Activated naive CD4-positive, alpha-beta T cell treated with anti-CD3 and anti-CD28 coated beads, Interleukin-2, amount 50 U/mL, for 24 hours (primary cell): ENCODE data around the gene FCAMR.

Experiments
- H3K27ac Mint-ChIP-seq: one replicate; pipeline ENCODE4 v1.8.0; 2021; ENCODE audit warnings: mild to moderate bottlenecking, mixed read lengths
- H3K27me3 Mint-ChIP-seq: one replicate; pipeline ENCODE4 v1.8.0; 2021; ENCODE audit warnings: mixed read lengths
- H3K36me3 Mint-ChIP-seq: one replicate; pipeline ENCODE4 v1.8.0; 2021; ENCODE audit warnings: mixed read lengths
- H3K4me1 Mint-ChIP-seq: one replicate; pipeline ENCODE4 v1.8.0; 2021; ENCODE audit warnings: mixed read lengths
- H3K4me3 Mint-ChIP-seq: one replicate; pipeline ENCODE4 v1.8.0; 2021; ENCODE audit warnings: mild to moderate bottlenecking, mixed read lengths
- H3K9me3 Mint-ChIP-seq: one replicate; pipeline ENCODE4 v1.8.0; 2021; ENCODE audit warnings: mixed read lengths

FCAMR gene

GRCh38 chr1:207004931-207005830, 34.9 kb upstream of the FCAMR start:
- H3K36me3 Mint-ChIP-seq, result no peaks in the 10 kb centered on the region
- no peak overlapping the region for H3K27ac Mint-ChIP-seq
- H3K27me3 Mint-ChIP-seq, result peaks cover 2% of the 10 kb centered on the region
- H3K9me3 Mint-ChIP-seq, result no peaks in the 10 kb centered on the region
- H3K4me1 Mint-ChIP-seq, result peaks cover 5% of the 10 kb centered on the region
- H3K4me3 Mint-ChIP-seq, result no peak overlapping the region

DNA sequence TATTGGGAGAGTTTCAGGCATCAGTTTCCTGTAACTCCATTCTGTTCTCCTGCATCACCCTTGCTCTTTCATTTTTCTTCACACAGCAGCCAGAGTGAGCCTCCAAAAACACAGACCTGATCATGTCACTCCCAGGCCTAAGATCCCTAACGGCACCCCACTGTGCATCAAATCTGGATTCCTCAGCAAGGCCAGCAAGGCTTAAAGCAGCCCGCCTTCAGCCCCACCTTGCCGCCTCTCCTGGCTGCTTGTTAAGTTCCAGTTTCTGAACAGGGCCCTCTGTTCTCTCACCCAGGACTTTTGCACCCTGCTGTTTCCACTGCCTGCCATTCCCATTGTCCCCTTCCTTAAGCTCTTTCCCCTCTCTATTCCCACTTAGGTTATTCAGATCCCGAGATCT, 33.0 kb upstream of the FCAMR start:
- no peak overlapping the region for H3K27ac Mint-ChIP-seq
- H3K4me3 Mint-ChIP-seq, result no peak overlapping the region
- no peaks in the 10 kb centered on the region for H3K36me3 Mint-ChIP-seq
- H3K9me3 Mint-ChIP-seq, result no peaks in the 10 kb centered on the region
- H3K27me3 Mint-ChIP-seq, result peaks cover 2% of the 10 kb centered on the region
- peaks cover 5% of the 10 kb centered on the region for H3K4me1 Mint-ChIP-seq

GRCh38 chr1:207002724-207003146, 32.5 kb upstream of the FCAMR start:
- no peak overlapping the region for H3K27ac Mint-ChIP-seq
- H3K27me3 Mint-ChIP-seq, result peaks cover 2% of the 10 kb centered on the region

GRCh38 chr1:207001492-207002245, 31.4 kb upstream of the FCAMR start:
- Mint-ChIP-seq H3K27me3 (peaks cover 2% of the 10 kb centered on the region), H3K27ac (no peak overlapping the region), H3K4me1 (peaks cover 5% of the 10 kb centered on the region), H3K4me3 (no peak overlapping the region), H3K36me3 (no peaks in the 10 kb centered on the region), H3K9me3 (no peaks in the 10 kb centered on the region)

More at GRCh38 chr1:207002724-207003146, 32.5 kb upstream of the FCAMR start:
- no peak overlapping the region for H3K4me3 Mint-ChIP-seq
- no peaks in the 10 kb centered on the region for H3K9me3 Mint-ChIP-seq
- no peaks in the 10 kb centered on the region for H3K36me3 Mint-ChIP-seq
- peaks cover 5% of the 10 kb centered on the region for H3K4me1 Mint-ChIP-seq

DNA sequence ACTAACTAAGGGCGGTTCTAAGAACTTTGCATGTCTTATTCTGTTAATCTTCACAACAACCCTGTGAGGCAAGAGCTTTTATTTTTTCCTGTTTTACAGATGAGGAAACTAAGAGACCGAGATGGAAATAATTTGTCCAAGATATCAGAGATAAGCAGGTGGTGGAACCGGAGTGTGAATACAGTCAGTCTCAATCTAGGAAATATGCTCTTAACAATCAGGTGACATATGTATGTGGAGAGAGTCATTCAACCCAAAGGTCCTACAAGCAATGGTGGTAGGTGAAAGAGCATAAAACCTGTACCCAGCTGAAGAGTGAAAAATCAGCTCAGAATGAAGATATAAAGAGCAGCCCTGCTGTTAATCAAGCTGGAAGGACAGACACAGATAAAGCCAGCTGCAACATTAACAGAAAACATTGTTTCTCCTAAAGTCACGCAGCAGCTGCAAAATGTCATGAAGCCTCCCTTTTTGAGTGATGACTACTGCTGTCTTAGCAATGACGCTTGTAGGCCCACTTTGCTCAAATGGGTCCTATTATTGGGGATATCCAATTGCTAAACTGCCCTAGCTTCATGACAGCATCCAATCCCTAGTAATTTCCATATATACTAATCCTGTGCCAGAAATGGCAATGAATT, 30.5 kb upstream of the FCAMR start:
- no peaks in the 10 kb centered on the region for H3K9me3 Mint-ChIP-seq

GRCh38 chr1:206998816-206999215, 28.6 kb upstream of the FCAMR start:
- H3K4me1 Mint-ChIP-seq, result no peaks in the 10 kb centered on the region
- H3K36me3 Mint-ChIP-seq, result no peaks in the 10 kb centered on the region
- H3K4me3 Mint-ChIP-seq, result no peak overlapping the region
- no peaks in the 10 kb centered on the region for H3K9me3 Mint-ChIP-seq
- no peak overlapping the region for H3K27ac Mint-ChIP-seq
- peaks cover 2% of the 10 kb centered on the region for H3K27me3 Mint-ChIP-seq

More for the DNA sequence above, 30.5 kb upstream of the FCAMR start:
- Mint-ChIP-seq H3K4me3 (no peak overlapping the region), H3K27me3 (peaks cover 2% of the 10 kb centered on the region), H3K27ac (no peak overlapping the region), H3K36me3 (no peaks in the 10 kb centered on the region), H3K4me1 (peaks cover 5% of the 10 kb centered on the region)

DNA sequence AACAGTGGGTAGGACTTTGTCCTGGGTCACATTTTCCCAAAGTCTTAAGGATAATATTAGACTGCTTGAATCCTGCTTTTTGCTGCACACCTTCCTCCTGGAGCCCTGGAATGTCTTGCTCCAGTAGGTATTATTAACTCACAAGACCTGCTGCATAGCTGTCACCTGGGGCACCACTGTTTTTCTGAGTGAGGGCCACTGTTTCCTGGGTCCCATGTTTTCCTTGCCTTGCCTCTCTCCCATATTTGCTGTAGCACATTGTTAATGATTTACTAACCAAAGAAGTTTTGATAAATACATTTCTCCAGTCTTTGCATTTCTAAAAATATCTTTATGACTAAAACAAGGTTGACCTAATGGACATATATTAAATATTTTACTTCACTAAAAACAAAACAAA, 22.5 kb upstream of the FCAMR start:
- Mint-ChIP-seq H3K36me3 (no peaks in the 10 kb centered on the region), H3K27ac (no peak overlapping the region), H3K4me1 (no peaks in the 10 kb centered on the region), H3K27me3 (peaks cover 9% of the 10 kb centered on the region), H3K9me3 (no peaks in the 10 kb centered on the region), H3K4me3 (no peak overlapping the region)

DNA sequence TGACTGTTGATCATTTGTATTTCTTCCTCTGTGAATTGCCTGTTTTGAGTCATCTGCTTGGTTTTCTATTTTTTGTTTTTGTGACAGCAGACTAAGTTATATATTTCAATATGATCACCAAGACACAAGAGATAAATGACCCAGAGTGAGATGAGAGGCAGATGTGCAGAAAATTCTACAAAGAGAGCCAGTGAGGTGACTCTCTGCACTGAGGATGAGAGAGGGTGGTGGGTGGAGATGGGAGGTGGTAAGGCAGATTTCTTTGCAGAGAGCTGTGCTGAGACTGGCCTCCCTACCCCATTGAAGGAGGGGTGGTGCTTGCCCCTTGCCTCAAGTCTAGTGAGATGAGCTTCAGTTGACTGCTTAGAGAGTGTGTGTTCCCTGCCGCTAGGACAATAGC, 17.6 kb upstream of the FCAMR start:
- Mint-ChIP-seq H3K27ac (no peak overlapping the region), H3K27me3 (peaks cover 7% of the 10 kb centered on the region), H3K4me1 (no peaks in the 10 kb centered on the region), H3K9me3 (no peaks in the 10 kb centered on the region), H3K36me3 (no peaks in the 10 kb centered on the region), H3K4me3 (no peak overlapping the region)

DNA sequence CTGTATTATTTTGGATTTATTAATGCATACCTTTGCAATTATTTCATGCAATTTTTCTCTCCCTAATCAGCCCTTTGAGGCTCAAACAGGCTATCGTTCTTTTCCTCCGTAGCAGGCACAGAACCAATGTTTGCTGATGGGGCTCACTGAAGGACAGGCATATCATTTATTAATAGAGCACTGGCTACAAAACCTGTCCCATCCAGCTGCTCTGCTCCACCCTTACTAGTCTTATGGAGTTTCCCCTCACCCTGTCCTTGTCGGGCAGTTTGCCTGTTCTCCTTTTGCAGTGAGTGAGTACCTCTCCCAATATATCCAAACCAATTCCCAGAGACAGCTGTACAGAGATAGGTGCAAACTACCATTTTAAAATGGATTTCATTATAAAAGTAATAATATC, 16.6 kb upstream of the FCAMR start:
- Mint-ChIP-seq H3K4me1 (no peaks in the 10 kb centered on the region), H3K36me3 (no peaks in the 10 kb centered on the region), H3K27ac (no peak overlapping the region), H3K27me3 (peaks cover 5% of the 10 kb centered on the region), H3K4me3 (no peak overlapping the region), H3K9me3 (no peaks in the 10 kb centered on the region)

GRCh38 chr1:206986402-206986801, 16.1 kb upstream of the FCAMR start:
- Mint-ChIP-seq H3K27me3 (peaks cover 5% of the 10 kb centered on the region), H3K27ac (no peak overlapping the region), H3K4me1 (no peaks in the 10 kb centered on the region)

DNA sequence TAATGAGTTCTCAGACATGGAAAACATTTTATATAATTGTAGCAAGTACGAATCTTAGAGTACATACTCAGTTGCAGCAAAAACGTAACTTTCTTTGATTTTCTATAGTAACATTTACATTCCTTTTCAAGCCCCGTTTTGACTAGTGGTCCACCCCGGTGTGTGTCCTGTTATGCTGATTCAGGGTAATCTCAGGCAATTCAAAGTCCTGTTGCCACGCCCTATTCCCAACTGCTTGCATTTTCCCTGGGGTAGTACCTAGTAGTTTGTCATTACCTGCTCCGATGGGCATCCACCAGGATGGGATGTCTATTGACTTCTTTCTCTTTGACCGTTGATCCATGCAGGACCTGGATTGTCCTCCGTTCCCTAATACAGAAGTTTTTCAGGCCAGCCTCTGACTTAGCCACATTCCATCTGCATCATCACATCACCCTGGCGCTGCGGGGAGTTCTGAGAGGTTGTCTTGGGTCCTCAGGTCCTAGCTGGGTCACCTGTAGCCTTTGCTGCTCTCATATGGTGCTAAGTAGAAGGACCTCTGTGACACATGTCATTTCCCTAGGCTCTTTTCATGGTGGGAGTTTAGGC, 15.0 kb upstream of the FCAMR start:
- no peak overlapping the region for H3K27ac Mint-ChIP-seq
- H3K4me3 Mint-ChIP-seq, result no peak overlapping the region
- no peaks in the 10 kb centered on the region for H3K9me3 Mint-ChIP-seq
- H3K36me3 Mint-ChIP-seq, result no peaks in the 10 kb centered on the region
- peaks cover 5% of the 10 kb centered on the region for H3K27me3 Mint-ChIP-seq
- no peaks in the 10 kb centered on the region for H3K4me1 Mint-ChIP-seq

More at GRCh38 chr1:206986402-206986801, 16.1 kb upstream of the FCAMR start:
- no peaks in the 10 kb centered on the region for H3K36me3 Mint-ChIP-seq
- H3K4me3 Mint-ChIP-seq, result no peak overlapping the region
- no peaks in the 10 kb centered on the region for H3K9me3 Mint-ChIP-seq

DNA sequence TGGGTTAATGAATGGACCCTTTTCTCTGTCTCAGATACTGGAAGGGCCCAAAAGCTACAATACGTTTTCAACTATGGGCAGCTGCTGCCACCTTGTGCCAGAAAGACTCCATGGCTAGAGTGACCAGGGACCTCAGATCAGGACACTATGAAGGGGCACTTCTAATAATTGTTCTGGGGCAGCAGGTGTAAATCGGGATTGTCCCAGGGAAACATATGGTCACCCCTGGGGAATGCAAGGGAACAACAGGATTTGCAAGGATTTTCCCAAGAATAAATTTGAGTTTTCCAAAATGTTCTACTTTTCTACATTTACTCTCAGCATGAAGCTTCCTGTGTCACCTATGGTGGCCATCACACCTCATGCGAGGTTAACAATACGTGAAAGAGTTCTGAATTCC, 12.0 kb upstream of the FCAMR start:
- H3K27me3 Mint-ChIP-seq, result peaks cover 2% of the 10 kb centered on the region
- H3K36me3 Mint-ChIP-seq, result no peaks in the 10 kb centered on the region

DNA sequence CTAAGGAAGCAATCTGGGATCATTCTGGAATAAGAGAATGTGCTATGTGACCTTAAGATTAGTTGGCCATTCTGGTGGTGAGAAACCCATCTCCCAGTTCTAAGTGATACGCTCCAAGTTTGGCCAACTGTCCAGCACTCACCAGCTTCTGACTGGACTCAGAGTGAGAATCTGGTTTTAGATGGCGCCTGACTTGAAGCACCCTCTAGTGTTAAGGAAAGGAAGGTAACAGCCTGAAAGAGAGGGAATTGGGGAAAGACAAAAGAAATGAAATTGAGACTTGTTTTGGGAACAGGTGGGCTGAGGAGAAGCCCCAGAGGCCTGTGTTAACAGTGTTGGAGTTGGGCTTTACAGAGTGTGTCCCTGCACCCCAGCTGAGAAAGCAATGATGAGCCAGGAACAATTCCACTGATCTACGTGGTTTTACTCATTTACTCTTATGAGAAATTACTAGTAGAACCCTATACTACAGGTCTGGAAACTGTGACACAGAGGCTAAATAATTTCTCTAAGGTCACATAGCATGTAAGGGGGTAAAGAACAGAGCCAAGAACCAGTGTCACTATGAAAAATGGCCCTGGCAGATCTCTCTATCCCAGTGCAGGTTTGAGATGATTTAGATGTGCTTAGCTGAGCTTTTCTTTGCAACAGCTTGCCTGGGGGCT, 9.3 kb upstream of the FCAMR start:
- H3K4me3 Mint-ChIP-seq, result no peak overlapping the region
- H3K4me1 Mint-ChIP-seq, result no peaks in the 10 kb centered on the region
- H3K27me3 Mint-ChIP-seq, result peaks cover 2% of the 10 kb centered on the region
- H3K36me3 Mint-ChIP-seq, result no peaks in the 10 kb centered on the region
- no peak overlapping the region for H3K27ac Mint-ChIP-seq
- H3K9me3 Mint-ChIP-seq, result no peaks in the 10 kb centered on the region

More for the DNA sequence above, 12.0 kb upstream of the FCAMR start:
- Mint-ChIP-seq H3K9me3 (no peaks in the 10 kb centered on the region), H3K27ac (no peak overlapping the region), H3K4me1 (no peaks in the 10 kb centered on the region), H3K4me3 (no peak overlapping the region)

- Mint-ChIP-seq H3K9me3 (no peaks in the 10 kb centered on the region), H3K4me3 (no peak overlapping the region), H3K36me3 (no peaks in the 10 kb centered on the region), H3K27me3 (no peaks in the 10 kb centered on the region), H3K4me1 (no peaks in the 10 kb centered on the region), H3K27ac (no peak overlapping the region)
These were observed 8.0 kb upstream of the FCAMR start for GRCh38 chr1:206978259-206978658.

GRCh38 chr1:206975306-206975705, 5.0 kb upstream of the FCAMR start:
- H3K9me3 Mint-ChIP-seq, result no peaks in the 10 kb centered on the region
- no peaks in the 10 kb centered on the region for H3K4me1 Mint-ChIP-seq
- H3K27ac Mint-ChIP-seq, result no peak overlapping the region
- no peak overlapping the region for H3K4me3 Mint-ChIP-seq
- no peaks in the 10 kb centered on the region for H3K36me3 Mint-ChIP-seq
- no peaks in the 10 kb centered on the region for H3K27me3 Mint-ChIP-seq
